GM21423 (cell line): ENCODE data around the gene D2HGDH.
"Not testable (repeated sequence)": the region's sequence is repeated elsewhere in the genome, so short reads cannot be mapped to it uniquely, and the experiment has no call there.

Experiments used
- ATAC-seq: cut with Tn5 transposase; IDR thresholded peaks from one replicate; pipeline ENCODE4 v1.9.1; 2021; ENCODE audit warnings: mild to moderate bottlenecking, moderate library complexity; ENCODE audit not compliant: unreplicated experiment

The D2HGDH gene

DNA sequence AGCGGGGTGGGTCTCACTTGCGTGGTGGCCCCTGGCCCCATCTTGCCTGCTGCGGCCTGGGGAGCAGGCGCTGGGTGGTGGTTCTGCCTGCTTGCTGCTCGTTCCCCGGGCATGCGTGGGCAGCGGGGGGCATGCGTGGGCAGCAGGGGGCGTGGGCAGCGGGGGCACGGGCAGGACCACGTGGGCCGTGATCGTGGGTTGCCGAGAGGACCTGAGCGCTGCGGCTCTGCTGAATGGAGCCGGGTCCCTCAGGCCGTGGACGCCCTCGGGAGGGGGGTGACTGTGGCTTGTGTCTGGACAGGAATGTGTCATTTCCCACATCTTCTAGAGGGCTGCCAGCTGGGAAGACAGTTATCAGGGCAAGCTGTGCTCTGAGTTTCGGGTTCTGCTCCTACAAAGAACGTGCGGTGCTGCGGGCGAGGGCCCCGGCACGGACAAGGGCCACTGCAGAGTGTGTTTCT, 33.9 kb downstream of the D2HGDH start:
- no peak for ATAC-seq

DNA sequence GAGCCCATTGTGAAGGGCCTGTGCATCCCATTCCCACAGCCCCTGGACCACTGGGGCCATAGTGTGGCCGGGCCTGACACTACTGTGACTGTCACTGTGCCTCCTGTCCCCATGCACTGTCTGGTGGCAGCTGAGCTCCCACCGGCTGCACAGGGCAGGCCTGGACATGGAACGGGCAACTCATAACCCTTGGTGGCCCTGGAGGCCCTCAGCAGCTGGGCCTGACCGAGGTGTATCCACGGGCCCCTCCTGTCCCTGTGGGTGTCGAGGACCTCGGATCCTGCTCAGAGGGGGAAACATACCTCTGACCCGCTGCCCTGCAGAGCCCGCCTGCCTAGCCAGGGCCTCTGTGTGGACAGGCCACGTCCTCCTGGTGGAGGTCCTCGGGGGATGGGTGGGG, 34.4 kb downstream of the D2HGDH start:
- ATAC-seq = no peak

DNA sequence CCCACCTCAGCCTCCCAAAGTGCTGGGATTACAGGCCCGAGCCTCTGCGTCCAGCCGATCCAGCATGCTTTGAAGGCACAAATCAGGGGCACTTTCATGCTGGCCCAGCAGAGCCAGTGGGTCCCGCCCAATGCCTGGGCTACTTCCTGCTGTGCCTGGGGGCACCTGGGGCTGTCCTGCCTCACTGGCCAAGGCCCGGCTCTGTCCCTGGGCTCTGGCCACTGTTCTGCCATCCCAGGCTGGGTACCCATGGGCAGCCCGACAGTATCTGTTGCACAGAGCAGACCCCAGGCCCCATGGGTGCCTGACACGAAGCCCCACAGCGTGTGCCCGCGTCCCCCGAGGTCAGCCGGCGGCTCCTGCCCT, 35.4 kb downstream of the D2HGDH start:
- no peak for ATAC-seq

DNA sequence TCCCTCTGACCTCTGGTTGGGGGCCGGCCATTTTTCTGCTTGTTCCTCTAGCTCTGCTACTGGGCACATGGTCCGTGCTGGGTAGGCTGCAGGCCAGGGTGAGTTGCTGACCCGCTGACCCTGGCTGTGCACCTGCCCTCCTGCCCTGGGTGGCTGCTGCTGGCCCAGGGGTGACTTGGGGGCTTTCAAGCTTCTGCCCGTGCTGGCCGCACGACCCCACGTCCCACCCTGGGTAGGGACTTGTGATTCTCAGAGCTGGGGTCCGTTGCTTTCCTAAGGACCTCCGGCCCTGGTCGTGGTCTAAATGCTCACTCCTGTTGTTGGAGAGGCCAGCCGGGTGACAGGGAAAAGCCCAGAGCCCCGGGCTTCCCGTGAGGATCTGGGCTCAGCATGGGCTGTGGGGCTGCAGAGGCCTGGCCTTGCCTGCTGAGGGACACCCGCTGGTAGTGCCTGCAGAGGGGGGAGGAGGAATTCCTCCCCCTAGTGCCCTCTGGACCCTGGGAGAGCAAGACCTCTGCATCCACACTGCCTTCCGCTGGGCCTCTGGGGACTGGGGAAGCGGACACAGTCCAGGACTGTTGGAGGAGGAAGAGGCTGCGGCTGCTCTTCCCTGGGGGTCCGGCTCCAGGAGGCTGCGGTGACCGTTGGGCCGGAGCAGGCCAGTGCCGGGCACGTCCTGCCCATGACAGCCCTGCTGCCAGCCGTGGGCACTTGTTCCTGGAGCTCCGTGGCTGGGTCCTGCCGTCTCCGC, 35.9 kb downstream of the D2HGDH start:
- no peak for ATAC-seq

DNA sequence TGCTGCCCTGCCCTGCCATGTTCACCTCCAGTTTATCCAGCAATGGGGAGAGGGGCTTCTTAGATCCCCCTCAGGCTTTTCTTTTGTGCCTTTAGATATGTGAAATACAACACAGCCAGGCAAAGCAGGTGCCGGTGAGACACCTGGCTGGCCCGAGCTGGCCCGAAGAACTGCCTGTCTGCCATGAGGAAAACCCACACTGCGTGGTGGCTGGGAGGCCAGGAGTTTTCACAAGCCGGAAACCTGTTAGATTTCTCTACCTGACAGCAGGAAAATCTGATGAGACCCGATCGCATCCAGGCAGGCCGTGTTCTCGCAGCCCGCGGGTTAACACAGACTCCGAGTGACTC, 36.5 kb downstream of the D2HGDH start:
- no peak for ATAC-seq

DNA sequence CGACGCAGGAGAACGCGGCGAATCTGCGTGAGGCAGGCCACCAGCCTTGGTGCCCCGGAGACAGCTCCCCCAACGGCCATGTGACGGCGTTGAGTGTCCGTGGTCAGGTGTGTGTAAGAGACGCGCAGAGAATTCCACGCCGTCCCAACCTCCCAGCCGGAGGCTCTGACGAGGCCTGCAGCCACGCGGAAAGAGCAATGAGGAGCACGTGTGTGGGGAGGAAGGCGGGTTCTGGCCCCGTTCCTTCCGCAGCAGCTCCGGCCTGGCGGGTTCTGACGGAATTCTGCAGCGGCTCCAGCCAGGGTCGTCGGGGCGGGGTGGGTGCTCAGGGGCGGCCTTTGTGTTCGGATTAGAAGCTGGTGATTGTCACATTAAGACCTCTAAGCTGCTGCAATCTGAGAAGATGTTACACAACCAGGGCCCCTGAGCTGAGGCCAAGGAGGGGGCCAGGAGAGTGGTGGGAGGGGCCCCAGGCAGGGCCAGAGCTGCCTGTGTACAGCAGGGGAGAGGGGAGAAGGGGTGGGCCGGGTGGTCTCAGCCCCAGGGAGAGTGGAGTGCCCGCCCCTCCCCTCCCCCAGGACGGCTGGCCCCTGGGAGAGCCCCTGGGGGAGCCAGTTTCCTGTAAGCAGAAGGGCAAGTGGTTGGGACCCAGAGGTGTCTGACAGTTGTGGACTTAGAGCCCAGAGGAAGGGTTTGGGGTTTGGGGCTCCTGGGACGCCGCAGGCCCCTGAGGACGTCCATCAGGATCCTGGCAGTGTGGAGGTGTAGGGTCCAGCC, 37.0 kb downstream of the D2HGDH start:
- no peak for ATAC-seq

DNA sequence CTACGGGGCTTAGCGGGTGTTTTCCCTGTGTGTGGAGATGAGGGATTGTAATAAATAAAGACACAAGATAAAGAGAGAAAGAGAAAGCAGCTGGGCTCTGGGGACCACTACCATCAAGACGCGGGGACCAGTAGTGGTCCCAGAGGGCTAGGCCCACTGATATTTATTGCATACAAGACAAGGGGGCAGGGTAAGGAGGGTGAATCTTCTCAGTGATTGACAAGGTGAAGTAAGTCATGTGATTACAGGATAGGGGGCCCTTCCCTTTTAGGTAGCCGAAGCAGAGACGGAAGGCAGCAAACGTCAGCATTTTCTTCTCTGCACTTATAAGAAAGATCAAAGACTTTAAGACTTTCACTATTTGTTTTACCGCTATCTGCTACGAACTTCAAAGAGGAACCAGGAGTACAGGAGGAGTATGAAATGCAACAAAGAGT, 37.7 kb downstream of the D2HGDH start:
- no peak for ATAC-seq

DNA sequence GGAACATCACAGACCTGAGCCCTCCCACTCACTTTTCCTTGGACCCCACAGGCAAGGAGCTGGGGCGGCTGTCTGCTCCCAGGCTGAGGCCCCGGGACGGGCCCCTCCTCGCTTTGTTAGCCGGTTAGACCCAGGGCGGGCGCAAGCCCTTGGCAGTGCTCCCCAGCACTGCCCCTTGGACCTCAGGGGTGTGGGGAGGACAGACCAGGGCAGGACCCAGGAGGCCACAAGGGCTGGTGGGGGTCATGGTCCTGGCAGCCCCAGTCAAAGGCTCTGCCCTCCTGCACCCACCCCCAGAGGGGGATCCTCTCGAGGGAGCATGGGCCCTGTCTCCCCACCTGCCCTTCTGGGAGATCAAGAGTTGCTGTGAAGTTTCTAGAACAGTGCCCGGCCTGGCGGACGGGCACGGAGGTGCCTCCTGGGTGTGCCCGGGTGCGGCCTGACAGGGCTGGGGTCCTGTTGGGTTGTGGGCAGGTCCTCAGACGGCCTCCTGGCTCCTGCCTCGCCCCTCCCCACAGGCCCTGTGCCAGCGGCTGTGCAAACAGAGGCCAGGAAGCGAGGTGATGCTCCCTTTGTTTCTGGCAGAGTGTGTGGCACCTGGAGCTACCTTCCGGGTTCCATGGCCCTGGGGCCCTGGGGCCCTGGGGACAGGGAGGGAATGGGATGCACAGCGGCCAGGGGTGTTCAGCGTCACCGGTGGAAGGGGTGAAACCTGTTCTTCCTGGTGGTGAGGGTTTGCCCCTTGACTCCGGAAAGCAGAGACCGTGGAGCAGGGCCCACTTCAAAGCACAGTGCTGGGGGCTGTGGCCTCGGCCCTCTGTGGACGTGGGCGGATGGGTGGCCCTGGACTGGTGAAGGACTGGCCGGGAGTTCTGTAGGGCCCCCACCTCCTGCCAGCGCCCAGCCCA, 39.3 kb downstream of the D2HGDH start:
- ATAC-seq = no peak

DNA sequence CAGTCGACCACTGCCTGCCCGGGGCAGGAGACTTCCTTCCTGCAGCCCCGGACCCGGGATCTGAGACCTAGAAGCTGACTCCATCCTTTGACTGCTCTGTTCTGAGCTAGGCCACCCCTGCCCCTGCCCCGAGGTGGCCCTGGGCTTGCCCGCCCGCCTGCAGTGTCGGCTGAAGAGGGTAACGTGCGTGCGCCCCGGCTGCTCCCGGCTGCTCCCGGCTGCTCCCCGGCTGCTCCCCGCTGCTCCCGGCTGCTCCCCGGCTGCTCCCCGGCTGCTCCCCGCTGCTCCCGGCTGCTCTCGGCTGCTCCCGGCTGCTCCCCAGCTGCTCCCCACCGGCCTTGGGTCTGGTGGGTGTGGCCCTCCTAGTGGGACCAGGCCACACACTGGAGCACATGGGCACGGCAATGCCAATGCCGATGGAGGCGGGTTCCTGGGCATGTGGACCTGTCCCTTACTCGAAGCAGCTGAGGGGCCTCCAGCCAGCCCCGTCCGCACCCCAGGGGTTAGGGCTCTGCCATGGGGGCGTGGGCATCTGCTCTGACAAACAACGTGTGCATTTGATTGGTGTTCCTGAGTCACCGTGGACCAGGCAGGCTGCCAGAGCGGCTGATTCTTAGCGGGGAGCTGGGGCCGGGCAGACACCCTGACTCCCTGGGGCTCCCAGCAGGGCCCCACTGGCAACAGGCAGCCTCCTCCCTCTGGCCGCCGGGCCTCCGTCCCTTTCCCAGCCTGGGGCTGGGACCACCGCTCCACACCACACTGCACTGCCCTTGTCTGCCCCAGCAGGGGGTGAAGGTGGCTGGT, 40.2 kb downstream of the D2HGDH start:
- no peak for ATAC-seq

DNA sequence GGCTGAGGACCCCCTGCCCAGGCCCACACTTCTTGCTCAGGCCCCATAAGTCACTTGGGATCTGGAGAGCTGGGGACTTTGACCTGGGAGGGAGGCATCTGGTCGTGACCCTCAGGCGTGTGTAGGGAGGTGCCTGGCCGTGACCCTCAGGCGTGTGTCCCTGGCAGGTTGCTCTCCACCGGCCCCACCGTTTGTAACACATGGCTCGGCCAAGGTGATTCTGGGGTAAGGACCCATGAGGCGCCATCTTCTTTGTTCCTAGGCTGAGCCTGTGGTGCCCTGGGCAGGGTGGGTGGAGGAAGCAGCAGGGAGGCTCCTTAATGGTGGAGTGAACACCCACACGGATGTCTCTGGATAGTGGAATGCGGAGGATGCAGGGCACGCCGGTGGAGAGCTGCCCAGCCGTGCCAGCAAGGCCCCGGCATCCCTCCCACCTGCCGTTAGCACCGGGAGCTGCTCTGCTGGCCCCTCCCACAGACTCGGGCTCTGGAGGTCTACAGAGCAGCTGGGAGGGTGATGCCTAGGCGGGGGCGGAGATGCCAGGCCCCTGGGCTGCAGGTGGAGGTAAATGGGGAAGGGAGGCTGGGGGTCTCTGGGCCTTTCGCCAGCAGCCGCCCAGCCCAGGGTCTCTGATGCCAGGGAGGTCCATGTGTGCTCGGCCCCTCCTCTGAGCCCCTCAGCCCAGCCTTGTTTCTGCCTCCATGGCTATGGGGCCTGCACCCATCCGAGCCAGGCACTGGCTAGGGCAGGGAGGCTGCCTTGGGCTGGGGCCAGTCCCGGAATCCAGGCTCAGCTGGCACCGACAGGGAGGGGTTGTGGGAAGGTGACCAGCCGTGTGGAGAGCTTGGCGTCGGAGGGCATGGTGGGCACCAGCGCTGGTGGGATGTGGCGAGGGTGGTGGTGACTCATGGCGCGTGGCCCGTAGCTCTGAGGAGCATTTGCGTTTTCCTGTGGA, 41.1 kb downstream of the D2HGDH start:
- ATAC-seq = no peak

DNA sequence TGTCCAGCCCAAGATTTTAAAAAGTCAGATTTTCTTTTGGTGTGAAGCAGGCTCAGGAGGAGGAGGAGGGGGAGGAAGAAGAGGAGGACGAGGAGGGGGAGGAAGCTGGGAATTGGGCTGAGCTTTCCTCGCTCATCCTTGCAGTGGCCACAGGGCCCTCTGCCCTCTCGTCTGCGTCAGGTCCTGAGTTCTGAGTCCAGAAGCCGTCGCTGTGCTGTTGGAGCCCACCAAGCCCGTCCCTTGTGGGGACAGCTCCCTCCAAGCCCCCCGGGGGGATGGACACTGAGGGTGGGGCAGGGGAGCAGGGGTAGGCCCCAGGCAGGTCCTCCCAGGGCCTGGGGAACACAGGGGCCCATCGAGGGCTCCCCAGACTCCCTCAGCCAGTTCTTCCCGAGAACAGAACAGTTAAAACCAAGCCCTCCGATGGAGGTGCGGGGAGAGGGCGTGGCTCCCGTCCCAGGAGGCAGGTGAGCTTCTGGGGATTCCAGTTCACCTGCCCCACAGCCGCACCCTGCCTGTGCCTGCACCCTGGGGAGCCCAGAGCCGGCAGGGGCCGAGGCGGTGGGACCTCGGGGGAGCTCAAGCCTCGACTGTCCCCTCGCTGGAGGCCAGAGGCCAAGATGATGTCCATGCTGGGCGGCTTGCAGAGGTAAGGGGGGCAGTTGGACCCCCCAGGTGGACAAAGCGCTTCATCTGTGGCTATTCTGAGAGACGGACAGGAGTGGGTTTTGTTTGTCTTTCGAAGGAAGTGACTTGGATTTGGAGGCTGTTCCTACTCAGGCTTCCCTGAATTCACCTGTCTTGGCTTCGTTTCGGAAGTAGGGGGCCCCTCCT, 42.1 kb downstream of the D2HGDH start, which contains the start of gene GAL3ST2:
TSS of gene GAL3ST2 (plus strand) at position 487 of the 834 bp plus-strand sequence. CDS start at position 621, 134 bp downstream.
- no peak for ATAC-seq

DNA sequence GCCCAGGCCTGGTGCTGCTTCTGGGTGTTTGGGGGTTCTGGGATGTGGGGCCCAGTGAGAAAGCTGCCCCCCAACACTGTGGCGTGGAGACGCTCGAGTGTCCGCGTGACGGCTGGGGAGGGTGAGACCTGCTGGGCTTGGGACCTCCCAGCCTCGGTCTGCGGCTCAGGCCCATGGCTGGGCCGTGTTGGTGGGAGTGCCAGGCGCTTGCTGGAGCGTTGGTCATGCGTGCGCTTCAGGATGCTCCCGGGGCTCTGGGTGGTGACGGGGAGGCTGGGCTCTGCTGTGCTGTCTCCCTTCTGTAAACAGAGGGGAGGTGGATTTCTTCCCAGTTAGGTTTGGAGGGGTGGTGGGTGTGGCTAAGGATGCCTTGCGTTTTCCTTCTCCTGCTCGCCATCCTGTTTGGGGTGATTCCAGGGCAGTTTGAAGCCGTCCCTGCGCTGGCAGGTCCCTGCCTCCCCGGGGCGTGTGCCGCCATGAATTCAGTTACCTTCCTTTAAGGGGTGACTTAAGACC, 42.8 kb downstream of the D2HGDH start:
- ATAC-seq = no peak

DNA sequence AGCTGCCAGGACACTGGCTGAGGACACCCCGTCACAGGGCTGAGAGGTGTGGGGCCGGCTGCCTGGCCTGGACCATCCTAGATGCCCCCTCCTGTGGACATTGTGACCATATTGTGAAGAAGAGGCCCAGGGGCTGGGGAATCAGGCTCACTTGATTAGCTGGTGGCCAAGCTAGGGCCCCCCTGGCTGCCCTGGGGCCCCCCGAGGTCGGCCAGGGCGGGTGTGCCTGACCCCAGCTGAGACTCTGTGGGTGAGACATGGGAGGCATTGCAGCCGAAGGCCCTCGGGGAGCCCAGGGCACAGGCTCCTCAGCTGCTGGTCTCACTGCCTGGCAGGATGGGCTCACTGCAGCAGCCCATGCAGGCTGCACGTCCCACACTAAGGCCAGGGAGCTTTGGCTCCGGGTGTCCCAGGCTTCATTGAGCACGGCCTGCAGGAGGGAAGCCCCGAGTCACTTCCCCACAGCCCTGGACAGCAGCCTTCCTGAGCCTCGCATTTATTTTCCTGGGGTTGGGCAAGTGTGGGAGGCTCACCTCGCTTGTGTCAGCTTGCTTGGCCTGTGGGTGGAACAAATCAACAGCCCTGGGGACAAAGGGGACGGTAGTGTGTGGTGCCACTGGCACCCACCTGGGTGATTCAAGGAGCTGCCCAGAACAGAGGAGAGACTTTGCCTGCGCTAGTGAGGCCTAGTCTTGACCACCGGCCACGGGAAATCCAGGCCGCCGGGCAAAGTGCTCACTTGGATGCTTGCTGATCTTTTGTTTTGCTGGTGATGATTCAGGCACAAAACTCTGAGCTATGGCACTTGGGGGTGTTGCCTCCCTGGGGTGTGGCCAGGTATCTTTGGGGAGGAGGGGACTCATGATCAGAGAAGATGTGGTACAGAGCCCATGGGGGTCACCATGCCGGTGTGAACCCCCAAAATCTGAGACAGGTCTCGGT, 43.5 kb downstream of the D2HGDH start:
- ATAC-seq = no peak

DNA sequence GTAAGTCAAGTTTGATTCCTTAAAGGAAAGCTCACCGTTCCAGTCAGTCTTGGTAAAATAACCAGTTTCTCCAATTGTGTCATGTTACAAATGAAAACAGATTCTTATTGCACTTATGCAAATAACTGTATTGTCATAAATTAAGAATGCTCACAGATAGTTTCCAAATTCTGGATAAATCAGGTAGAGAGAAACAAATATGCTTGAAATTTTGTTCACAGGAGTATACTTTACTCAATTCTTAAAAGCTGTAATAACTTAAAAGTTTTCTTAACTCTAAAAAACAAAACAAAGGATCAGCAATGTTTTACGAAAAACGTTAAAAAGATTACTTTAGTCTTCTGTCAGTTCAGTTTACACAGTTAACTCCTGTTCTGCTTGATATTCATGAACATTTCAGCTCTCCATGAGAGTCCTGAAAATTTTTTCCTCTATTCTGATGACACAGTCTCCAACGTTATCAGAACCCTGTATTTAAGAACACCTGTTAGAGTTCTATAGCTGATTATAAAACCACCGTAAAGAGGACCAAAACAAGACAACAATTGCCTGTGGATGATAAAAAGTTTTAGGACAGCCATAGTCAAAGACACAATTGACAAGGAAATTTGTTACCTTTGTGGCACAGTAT, 46.6 kb downstream of the D2HGDH start:
- ATAC-seq = no peak

DNA sequence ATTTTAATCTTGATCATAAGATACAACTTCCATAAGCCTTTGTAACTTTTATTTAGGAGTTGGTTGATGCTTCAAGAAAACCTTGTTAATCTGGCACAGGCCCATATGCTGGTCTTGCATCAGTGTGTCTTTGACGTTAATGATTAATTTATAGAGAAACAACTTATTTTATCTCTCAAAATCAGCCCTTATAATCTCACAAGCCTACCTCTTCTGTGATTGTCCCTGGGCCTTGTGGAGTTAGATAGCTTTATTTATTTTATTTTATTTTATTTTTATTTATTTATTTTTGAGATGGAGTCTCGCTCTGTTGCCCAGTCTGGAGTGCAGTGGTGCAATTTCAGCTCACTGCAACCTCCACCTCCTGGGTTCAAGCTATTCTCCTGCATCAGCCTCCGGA, 47.6 kb downstream of the D2HGDH start:
- ATAC-seq = not testable (repeated sequence)

DNA sequence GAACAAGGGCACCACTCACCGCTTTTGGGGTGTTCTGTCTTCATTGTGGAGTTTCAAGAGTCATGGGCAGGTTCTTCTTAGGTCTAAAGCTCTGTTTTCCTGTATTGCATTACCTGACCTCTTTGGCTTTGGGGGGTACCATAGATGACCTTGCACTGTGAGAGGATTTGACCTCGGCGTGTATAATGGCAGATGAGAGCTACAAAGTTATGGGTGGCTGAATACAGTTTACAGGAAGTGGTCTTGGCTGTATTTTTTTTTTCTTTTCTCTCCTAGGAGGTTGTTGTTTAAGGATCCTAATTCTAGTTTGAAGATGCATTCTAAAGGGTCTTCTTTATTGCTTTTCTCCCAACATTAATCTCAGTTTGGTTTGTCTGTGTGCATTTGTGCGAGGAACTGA, 53.7 kb downstream of the D2HGDH start:
- no peak for ATAC-seq

DNA sequence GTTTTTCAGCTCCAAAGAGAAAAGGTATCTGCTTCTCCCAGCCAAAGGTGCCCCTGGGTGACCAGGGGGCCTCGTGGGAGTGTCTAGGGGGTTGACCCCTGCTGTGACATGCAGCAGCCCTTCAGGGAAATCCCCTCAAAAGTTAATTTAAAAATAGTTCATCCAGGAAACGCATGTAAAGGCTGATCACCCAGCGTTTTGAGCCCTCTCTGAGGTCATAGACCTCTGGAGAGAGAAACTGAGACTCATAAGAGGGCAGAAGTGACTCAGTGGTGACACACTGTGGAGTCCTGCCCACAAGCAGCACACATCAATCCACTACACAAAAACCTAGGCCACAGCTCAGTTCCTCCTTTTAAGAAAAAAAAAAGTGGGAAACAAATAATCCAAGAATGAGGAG, 54.1 kb downstream of the D2HGDH start:
- peak; percentile 49 for ATAC-seq
